ENCODE data around the gene AQP2. TPM values are rescaled to one million over a fixed set of nuclear protein-coding genes. Genes with fewer than 3 reads are reported as not detected.

Gene AQP2
- total RNA-seq, 4 donors from 2014 or later, result not detected

- Histone ChIP-seq H3K4me3 (no peak overlapping the region), H3K36me3 (no peaks in the 10 kb centered on the region), H3K4me1 (no peaks in the 10 kb centered on the region), H3K27ac (no peak overlapping the region), H3K27me3 (no peaks in the 10 kb centered on the region), H3K9me3 (no peaks in the 10 kb centered on the region)
- peak in 1 of 3 donors; percentile 25 for DNase-seq
- TF ChIP-seq POLR2A (IDR thresholded peaks at IDR 0.05) (no peak), CTCF (IDR thresholded peaks at IDR 0.05) (no peak)
Measured at GRCh38 chr12:49944718-49945117, 5.8 kb upstream of the AQP2 start.

GRCh38 chr12:49945394-49946080 lies 5.0 kb upstream of the AQP2 start:
- H3K4me1 ChIP-seq, result no peaks in the 10 kb centered on the region
- no peaks in the 10 kb centered on the region for H3K36me3 ChIP-seq
- peak; percentile 26 to 86 (median 72) for TF ChIP-seq CTCF (IDR thresholded peaks at IDR 0.05)
- no peak for TF ChIP-seq POLR2A (IDR thresholded peaks at IDR 0.05)
- no peaks in the 10 kb centered on the region for H3K27me3 ChIP-seq
- no peaks in the 10 kb centered on the region for H3K9me3 ChIP-seq
- peak; percentile 59 to 90 (median 87) for DNase-seq
- H3K4me3 ChIP-seq, result peak overlapping the region in 3 of 4 donors; percentile 15 to 36 (median 30)
- H3K27ac ChIP-seq, result no peak overlapping the region

GRCh38 chr12:49946086-49946485 lies 4.5 kb upstream of the AQP2 start:
- no peaks in the 10 kb centered on the region for H3K36me3 ChIP-seq
- TF ChIP-seq CTCF (IDR thresholded peaks at IDR 0.05), result no peak
- no peak for TF ChIP-seq POLR2A (IDR thresholded peaks at IDR 0.05)
- no peaks in the 10 kb centered on the region for H3K9me3 ChIP-seq
- DNase-seq, result peak in 1 of 3 donors; percentile 46
- H3K27me3 ChIP-seq, result no peaks in the 10 kb centered on the region
- no peaks in the 10 kb centered on the region for H3K4me1 ChIP-seq
- no peak overlapping the region for H3K4me3 ChIP-seq
- no peak overlapping the region for H3K27ac ChIP-seq

DNA sequence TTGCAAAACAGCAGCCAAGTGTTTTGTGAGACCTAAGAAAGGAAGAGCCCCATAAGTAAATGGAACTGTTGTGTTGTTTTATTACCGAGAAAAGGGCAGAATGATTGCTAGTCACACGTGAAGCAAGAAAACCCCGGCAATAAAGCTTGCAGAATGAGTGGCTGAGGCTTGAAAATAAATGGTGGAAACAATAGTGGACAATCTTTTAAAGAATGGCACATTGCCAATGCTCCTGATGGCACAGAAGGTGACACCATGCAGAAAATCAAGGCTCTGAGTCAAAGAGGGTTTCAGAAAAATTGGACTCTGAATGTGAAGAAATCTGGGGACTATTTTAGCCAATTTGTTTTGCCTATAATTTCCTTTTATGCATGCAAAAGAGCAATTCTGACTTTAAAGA lies 4.0 kb upstream of the AQP2 start:
- H3K27ac ChIP-seq, result no peak overlapping the region
- no peaks in the 10 kb centered on the region for H3K9me3 ChIP-seq
- no peaks in the 10 kb centered on the region for H3K36me3 ChIP-seq
- DNase-seq, result no peak
- TF ChIP-seq POLR2A (IDR thresholded peaks at IDR 0.05) (no peak), CTCF (IDR thresholded peaks at IDR 0.05) (no peak)
- no peaks in the 10 kb centered on the region for H3K4me1 ChIP-seq
- no peak overlapping the region for H3K4me3 ChIP-seq
- H3K27me3 ChIP-seq, result no peaks in the 10 kb centered on the region

DNA sequence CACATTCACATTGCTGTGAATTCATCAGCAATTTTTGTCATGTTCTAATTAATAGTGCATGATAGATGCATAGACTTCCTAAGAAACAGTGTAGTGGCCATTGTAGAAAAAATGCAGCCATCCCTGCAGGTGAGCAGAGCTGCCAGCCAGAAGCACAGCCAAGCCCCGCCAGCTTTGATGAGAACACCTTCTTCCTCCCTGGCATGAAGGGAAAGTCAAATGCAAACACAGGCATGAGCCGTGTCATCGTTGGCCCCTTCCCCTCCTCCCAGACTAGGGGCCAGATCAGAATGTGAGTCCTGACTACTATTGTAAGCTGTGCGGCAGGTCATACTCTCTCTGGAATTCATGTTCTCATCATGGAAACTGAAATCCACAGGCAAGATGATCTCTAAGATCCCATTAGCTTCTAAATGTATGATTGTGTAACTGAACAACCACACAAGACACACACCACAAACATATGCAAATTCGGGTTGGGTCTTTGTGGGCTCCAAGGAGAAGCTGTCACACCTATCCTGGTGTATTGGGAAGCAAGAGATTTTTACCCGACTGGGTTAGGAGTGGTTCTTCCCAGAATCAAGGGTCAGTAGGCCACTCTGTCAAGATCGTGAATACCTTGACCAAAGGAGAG lies 2.8 kb upstream of the AQP2 start:
- peak in 1 of 3 donors; percentile 22 for DNase-seq
- H3K36me3 ChIP-seq, result no peaks in the 10 kb centered on the region
- TF ChIP-seq CTCF (IDR thresholded peaks at IDR 0.05), result no peak
- TF ChIP-seq POLR2A (IDR thresholded peaks at IDR 0.05), result no peak

More for the DNA sequence above, 2.8 kb upstream of the AQP2 start:
- no peaks in the 10 kb centered on the region for H3K9me3 ChIP-seq
- H3K27me3 ChIP-seq, result no peaks in the 10 kb centered on the region
- H3K27ac ChIP-seq, result no peak overlapping the region
- H3K4me3 ChIP-seq, result no peak overlapping the region
- no peaks in the 10 kb centered on the region for H3K4me1 ChIP-seq
